HG03139 (cell line): ENCODE results near the gene MRPL19.
"Not testable (repeated sequence)": the region's sequence is repeated elsewhere in the genome, so short reads cannot be mapped to it uniquely, and the experiment has no call there.

Experiments
- ATAC-seq: cut with Tn5 transposase; IDR thresholded peaks from one replicate; pipeline ENCODE4 v1.9.1; 2021; ENCODE audit not compliant: unreplicated experiment

Gene MRPL19

DNA sequence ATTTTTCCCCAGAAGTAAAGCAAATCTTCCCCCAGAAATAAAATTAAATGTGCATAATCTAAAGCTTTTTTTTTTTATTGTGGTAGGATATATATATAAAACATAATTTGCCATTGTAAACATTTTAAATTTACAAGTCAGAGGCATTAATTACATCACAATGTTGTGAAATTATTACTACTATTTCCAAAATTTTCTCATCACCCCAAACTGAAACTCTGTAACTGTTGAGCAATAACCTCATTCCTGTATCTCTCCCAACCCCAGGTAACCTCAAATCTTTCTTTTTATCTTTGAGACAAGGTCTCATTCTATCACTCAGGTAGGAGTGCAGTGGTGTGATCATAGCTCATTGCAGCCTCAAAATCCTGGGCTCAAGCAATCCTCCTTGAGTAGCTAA is 11.2 kb downstream of the MRPL19 start:
- ATAC-seq, result no peak

DNA sequence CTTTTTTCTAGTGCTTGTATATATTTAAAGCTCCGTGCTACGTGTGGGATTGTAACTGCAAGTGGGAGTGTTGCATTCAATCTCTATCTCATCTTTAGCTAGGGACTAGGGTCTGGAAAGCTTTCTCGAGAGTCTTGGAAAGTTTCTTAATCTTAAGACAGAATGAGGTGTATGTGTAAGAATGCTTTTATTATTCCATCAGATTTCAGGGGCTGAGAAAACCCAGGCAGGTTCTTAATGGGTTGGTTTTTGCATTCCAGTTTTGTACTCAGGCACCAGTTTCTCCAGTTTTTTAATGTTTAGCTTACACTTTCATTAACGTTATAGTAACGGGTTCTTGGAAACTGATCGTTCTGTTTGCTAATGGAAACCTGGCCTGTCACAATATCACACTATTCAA is 20.3 kb downstream of the MRPL19 start:
- no peak for ATAC-seq

DNA sequence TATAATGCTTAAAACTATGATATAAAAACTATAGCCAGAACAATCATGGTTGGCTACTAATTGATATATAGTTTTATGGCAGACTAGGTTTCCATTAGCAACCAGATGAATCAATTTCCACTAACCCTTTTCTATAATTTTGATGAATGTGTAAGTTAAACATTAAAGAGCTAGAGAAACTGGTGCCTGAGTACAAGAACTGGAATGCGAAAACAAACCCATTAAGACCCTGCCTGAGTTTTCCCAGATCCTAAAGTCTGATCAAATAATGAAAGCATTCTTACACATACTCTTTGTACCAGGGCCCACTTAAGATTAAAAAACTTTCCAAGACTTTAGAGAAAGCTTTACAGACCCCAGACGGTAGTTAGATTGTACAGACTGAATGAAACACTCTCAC is 21.3 kb downstream of the MRPL19 start:
- ATAC-seq, result no peak

DNA sequence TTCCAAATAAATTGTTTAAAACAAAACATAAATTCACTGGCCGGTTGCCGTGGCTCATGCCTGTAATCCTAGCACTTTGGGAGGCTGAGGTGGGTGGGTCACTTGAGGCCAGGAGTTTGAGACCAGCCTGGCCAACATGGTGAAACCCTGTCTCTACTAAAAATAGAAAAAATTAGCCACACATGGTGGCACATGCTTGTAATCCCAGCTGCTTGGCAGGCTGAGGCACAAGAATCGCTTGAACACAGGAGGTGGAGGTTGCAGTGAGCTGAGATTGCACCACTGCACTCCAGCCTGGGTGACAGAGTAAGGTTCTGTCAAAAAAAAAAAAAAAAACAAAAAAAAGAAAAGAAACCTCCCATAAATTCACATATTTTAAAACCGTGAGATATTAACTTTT is 28.8 kb downstream of the MRPL19 start:
- not testable (repeated sequence) for ATAC-seq

DNA sequence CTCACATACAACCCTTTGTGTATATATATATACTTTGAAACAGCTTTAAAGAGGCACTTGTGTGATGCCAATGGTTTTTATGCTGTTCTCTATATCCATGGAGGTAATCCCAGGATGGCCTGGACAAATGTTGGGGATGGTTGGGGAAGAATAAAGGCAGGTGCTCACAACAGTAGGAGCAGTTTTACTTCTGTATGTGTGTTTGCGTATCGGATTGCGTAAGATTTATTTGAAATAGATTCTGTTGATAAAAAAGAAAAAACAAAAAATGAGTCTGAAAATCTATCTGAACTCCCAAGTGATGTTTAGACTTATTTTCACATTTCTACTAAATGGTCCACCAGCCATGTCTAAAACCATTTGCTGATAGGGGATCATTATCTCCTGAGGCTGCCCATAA is 29.3 kb downstream of the MRPL19 start:
- ATAC-seq, result no peak

DNA sequence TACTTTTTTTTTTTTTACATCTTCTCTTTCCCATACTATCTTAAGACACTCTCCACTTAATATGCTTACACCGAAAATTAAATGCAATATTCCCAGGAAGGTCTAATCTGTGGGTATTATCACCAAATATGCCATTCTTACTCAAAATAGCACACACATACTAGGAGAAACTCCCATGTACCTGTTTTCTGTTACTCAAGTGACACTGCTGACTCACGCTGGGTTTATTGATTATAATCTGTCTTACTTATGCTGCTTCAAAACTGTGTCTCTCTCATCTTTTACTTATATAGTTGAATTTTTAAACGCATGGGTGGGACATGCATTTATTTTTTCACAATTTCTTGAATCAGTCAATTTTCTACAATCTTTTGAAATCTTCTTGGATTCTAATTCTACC is 29.9 kb downstream of the MRPL19 start:
- ATAC-seq, result no peak

DNA sequence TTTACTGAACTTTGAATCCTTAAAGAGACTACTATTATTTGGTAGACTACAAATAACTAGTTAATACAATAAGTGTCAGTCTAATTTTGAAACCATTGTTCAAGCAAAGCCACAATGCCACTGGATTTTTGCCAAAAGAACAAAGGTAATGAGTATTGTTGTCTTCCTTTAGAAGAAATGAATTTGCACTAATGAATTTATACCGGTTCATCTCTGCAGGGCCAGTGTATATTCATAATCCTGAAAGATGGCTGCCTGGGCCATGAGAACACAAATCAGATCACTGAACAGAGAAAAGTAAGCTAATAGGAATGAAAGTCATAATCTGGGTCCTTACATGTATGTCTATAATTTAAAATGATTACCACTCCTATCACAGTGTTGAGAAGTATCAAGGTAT is 33.0 kb downstream of the MRPL19 start:
- no peak for ATAC-seq

DNA sequence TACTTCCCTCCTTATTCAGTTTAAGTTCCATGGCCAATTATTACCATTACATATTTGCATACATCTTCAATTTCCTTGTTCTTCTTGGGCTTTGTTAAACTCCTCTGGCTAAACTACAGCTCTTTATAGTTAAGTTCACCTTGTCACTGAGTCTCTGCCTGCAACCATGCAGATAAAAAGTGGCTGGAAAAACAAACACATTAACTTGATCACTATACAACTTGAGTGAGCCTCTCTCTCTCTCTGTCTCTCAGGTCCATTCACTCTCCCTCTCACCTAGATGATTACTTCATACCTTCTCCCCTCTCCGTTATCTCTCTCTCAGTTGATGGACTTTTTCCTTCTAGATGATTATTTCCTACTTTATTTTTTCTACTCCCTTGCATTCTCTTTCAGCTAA is 33.8 kb downstream of the MRPL19 start:
- ATAC-seq, result no peak

DNA sequence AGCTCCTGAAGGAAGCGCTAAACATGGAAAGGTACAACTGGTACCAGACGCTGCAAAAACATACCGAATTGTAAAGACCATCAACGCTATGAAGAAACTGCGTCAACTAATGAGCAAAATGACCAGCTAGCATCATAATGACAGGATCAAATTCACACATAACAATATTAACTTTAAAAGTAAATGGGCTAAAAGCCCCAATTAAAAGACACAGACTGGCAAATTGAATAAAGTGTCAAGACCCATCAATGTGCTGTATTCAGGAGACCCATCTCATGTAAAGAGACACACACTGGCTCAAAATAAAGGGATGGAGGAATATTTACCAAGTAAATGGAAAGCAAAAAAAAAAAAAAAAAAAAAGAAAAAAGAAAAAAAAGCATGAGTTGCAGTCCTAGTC is 36.8 kb downstream of the MRPL19 start:
- not testable (repeated sequence) for ATAC-seq

DNA sequence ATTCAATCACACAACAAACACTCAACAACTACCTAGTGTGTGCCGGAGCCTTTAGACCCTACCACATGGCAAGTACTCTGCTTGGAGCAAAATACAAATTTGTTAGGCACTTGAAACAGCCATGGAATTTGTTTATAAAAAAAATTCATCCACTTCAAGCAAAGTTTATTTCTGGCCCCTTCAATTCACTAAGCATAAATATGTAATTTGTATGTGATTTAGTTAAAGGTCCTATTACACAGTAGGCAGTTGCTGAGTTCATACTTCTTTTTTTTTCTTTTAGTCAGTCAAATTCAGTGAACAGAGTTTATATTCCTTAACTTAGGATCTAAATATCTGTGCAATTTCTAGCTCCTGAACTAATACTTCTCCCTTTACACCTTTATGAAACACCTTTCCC is 41.6 kb downstream of the MRPL19 start:
- no peak for ATAC-seq

DNA sequence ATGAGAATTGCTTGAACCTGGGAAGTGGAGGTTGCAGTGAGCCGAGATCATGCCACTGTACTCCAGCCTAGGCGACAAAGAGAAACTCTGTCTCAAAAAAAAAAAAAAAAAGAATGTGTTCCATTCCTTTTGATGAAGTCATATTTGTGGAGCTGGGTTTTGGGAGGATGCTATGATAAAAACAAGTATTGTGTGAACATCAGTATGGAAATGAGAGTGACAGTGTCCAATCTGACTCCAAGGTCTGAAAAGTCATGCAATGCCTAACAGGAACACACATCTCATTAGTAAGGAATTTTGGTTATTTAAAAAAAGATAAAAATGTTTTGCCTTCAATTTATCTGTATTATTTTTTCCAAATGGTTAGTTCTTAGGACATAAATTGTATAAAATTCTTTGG is 52.3 kb downstream of the MRPL19 start:
- ATAC-seq, result no peak

DNA sequence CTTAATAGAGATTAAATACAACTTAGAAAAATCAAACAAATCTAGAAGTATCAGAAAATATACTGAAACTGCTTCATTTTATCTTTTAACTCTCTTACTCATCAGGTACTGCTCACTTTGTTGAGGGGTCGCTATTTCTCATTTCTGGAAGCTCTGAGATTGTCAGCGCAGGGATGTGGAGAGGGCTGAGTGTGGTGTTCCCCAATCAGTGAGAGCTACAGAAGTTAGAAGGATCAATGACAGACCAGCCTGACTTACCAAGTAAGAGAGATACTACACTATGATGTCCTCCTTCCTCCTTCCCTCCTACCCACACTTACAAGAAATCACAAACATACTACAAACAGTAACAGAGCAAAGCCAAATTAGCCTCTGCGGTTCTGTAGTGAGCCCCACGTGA is 56.0 kb downstream of the MRPL19 start:
- no peak for ATAC-seq

DNA sequence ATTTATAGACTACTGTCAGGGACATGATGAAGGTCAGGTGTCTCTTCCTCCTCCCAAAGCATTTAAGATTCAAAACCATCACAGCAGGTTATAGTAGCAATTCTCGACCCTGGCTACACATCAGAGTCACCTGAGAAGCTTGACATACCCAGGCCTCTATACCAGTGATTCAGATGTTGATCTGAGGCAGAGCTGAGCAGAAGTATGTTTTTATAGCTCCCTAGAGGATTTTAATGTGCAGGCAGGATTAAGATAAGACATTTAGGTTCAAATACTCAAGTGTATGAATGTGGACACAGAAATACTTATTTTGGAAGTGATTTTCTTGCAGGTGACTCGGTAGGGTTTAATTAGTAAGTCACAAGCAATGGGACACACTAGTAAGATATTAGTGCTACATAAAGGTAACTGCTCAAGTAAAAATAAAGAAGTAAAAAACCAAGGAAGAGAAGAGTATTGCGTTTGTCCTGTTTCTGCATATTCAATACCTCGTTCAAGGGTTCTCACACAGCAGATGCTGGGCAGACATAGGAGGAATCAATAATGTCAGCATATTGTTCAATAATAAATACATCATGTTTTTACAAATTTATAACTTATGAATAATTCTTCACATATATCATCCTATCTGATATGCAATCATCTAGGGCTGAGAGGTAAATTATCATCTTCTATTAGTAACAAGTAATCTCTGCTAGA is 57.2 kb downstream of the MRPL19 start:
- no peak for ATAC-seq

DNA sequence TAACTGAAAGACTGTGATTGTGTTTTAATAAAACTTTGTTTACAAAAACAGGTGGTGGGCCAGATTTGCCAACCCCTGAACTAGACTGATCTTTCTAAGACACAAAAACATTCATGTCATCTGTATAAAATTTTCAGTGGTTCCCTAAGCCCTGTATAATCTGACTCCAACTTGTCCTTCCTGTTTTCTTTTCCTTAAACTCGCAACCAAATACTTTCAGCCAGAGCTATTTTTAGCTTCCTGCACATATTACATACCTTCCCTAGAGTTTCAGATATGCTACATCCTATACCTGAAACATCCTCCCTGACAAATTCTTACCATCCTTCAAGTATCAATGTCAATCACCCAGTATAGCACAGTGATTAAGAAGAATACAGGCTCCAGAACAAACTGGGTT is 59.3 kb downstream of the MRPL19 start:
- no peak for ATAC-seq

DNA sequence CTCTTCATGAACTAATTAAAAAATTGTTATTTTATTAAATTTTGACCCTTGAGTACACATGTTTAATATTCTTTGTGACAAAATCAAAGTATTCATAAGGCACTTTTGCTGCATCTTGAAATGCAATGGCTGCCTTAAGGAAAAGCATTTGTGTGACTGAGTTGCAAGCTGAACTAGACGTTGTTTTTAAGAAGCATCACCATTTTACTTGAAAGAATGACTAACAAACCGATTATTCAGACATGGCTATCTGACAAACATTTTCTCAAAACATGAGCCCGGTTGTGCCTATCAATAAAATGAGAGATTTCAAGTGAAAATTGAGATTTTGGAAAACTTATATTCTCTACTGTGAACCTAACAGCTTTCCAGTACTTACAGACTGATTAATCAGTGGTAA is 61.3 kb downstream of the MRPL19 start:
- ATAC-seq, result no peak

DNA sequence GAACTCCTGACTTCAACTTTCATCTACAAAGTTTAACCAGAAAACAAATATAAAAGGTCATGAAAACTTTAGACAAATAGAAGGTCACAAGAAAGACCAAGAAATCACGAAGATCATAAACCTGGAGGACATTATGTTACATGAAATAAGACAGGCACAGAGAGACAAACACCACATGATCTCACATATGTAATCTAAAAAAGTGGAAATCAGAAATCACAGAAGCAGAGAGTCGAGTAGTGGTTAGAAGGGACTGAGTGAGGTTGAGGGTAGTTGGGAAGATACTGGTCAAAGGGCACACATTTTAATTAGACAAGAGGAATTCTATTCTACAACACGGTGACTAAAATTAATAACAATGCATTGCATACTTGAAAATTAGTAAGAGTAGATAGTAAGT is 62.7 kb downstream of the MRPL19 start:
- no peak for ATAC-seq

DNA sequence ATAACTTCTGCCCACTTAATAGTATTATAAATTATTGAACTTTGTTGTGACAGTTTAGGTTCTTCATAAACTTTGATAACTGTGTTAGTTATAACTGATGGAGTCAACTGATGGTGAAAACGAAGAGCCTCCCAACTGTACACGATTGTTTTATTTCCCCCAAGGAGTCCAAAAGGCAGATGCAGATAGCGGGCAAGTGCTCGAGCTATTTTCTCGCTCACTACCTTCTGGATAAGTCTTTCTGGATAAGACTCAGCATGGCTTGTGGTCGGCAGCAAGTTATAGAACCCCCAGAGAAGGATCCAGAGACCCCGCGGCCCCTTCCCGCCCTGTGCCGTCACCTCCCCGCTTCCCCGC is 63.6 kb downstream of the MRPL19 start:
- peak; percentile 25 for ATAC-seq

DNA sequence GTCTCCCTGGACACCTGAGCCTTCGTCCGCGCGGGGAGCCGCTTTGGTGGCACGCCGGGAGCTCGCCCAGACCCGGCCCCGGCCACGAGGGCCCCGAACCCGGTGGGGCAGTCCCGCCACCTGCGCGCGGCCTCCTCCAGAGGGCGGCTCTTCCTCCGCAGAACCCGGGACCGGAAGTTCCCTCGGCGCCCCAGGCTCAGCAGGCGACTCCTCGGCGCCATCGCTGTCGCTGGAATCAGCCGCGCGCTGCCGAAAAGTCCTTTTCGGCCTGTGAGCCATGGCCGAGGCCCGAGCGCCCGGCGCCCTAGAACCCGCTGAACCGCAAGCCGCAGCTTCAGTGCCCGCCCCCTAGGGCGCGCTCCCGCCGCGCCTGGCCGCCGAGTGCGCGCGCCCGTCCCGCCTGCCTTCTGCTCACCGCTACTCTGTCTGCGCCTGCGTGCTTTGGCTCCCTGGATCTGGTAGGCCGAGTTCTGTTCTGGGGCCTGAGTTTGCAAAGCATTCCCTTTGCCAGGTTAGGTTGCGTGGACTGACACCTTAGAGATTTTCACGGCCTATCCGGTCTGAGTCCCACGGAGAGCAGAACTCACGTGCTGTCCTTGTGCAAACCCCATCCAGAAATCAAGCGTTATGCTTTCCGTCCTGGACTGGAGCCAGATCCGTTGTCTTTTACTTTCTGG is 64.1 kb downstream of the MRPL19 start, which contains the start of gene GCFC2:
Gene GCFC2 (minus strand): TSS at position 339 of the 677 bp plus-strand sequence. CDS start 60 bp downstream, at position 279.
- peak; percentile 91 for ATAC-seq

DNA sequence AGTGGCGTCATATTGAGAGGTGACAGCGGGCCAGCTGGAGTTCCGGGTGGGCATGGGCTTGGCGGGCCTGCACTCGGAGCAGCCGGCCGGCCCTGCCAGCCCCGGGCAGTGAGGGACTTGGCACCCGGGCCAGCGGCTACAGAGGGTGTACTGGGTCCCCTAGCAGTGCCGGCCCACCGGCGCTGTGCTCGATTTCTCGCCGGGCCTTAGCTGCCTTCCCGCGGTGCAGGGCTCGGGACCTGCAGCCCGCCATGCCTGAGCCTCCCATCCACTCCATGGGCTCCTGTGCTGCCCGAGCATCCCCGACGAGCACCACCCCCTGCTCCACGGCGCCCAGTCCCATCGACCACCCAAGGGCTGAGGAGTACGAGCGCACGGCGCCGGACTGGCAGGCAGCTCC is 65.0 kb downstream of the MRPL19 start:
- ATAC-seq, result not testable (repeated sequence)

DNA sequence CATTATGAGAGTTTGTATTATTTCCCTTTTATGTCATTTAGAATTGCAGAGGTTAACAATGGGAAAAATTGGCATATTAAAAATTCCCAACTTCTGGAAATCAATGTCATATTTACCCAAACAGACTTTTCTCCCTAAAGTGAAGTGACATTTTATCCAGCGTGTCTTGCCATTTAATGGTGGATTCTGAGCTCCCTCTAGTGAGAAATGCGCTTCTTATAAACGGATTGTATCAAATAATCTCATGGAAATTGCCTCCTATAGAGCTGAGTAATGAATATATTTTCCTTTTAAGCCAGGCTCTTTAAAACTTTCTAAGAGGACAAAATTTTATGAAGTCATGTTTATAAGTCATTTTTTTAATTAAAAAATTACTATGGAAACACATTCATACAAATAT is 69.8 kb downstream of the MRPL19 start:
- no peak for ATAC-seq

DNA sequence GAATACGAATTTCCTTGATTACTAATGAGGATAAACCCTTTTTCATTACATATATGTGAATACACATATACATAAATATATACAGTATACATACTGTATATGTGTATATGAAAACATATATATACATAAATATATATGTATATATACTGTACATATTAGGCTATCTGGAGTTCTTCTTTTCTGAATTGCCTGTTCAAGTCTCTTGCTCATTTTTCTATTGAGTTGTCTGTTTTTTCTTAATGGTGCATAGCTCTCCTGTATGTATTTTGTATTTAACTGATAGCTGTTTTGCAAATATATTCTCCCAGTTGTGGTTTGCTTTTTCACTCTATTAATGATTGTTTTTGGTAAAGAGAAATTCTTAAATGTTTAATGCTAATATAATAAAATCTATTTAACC is 73.0 kb downstream of the MRPL19 start:
- no peak for ATAC-seq

DNA sequence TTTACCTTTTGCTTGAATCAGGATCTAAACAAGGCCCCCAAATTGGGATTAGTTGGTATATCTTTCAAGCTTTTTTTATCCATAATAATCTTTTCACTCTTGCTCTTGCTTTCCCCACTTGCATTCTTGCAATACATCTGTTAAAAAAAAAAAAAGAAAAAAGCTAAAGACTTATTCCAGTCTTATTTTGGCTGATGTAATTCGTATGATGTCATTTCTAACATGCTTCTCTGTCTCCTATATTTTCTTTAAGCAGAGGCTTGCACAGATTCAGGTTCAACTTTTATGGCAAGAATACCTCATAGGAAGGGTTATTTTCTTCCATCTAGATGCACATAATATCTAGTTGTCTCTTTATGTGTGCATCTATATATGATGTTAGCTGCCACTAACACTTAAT is 73.9 kb downstream of the MRPL19 start:
- ATAC-seq, result no peak

DNA sequence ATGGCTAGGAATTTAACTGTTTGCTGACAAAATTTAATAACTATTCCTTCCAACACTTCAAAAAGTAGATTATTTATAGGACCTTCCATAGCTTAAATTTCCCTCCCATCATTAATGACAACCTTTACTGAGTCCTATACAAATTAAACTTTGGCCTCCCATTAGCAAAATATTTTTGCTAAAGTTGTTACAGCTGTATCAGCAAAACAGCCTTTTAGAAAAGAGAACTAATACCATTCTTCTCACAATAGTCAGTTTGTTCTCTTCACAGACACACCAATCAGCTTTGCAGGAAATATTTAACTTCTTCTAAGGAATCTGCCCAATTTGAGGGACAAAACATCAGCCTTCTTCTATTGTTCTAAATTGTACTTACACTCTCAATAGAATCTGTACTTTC is 76.1 kb downstream of the MRPL19 start:
- ATAC-seq, result no peak
